GM19099 (cell line): ENCODE results near the gene EDAR.

Source experiments
- POLR2A ChIP-seq: IDR thresholded peaks from 3 replicates; pipeline ENCODE4 v1.6.1; 2011; ENCODE audit warnings: low read depth; ENCODE audit not compliant: insufficient read length; ENCODE audit errors: extremely low read depth

The EDAR gene

GRCh38 chr2:109016376-109016775 lies 27.4 kb upstream of the EDAR start:
- TF ChIP-seq POLR2A: no peak

GRCh38 chr2:109014476-109014875 lies 25.5 kb upstream of the EDAR start:
- no peak for TF ChIP-seq POLR2A

GRCh38 chr2:109013051-109013450 lies 24.0 kb upstream of the EDAR start:
- TF ChIP-seq POLR2A: no peak

- no peak for TF ChIP-seq POLR2A
Observed at GRCh38 chr2:109009920-109010610, 21.0 kb upstream of the EDAR start.

- TF ChIP-seq POLR2A: no peak
Observed at GRCh38 chr2:109006971-109007370, 18.0 kb upstream of the EDAR start.

GRCh38 chr2:109005686-109006204 lies 16.7 kb upstream of the EDAR start:
- TF ChIP-seq POLR2A: no peak

GRCh38 chr2:109001201-109001600 lies 12.2 kb upstream of the EDAR start:
- TF ChIP-seq POLR2A: no peak

- TF ChIP-seq POLR2A: no peak
Observed at GRCh38 chr2:109000738-109001137, 11.7 kb upstream of the EDAR start.

- TF ChIP-seq POLR2A: no peak
Observed at GRCh38 chr2:108998911-108999310, 9.9 kb upstream of the EDAR start.

GRCh38 chr2:108994178-108994577 lies 5.2 kb upstream of the EDAR start:
- TF ChIP-seq POLR2A: no peak

- no peak for TF ChIP-seq POLR2A
Observed at GRCh38 chr2:108993095-108993937, 4.3 kb upstream of the EDAR start.

GRCh38 chr2:108988076-108988795 lies 784 bp downstream of the EDAR start:
- TF ChIP-seq POLR2A: no peak

GRCh38 chr2:108986916-108987510 lies 2.0 kb downstream of the EDAR start:
- no peak for TF ChIP-seq POLR2A

- TF ChIP-seq POLR2A: no peak
Observed at GRCh38 chr2:108983610-108984009, 5.4 kb downstream of the EDAR start.

- TF ChIP-seq POLR2A: no peak
Observed at GRCh38 chr2:108983061-108983460, 6.0 kb downstream of the EDAR start.

GRCh38 chr2:108982259-108982679 lies 6.8 kb downstream of the EDAR start:
- no peak for TF ChIP-seq POLR2A

GRCh38 chr2:108981846-108982245 lies 7.2 kb downstream of the EDAR start:
- TF ChIP-seq POLR2A: no peak
